ENCODE data around the gene TTC7B.

The TTC7B gene

DNA sequence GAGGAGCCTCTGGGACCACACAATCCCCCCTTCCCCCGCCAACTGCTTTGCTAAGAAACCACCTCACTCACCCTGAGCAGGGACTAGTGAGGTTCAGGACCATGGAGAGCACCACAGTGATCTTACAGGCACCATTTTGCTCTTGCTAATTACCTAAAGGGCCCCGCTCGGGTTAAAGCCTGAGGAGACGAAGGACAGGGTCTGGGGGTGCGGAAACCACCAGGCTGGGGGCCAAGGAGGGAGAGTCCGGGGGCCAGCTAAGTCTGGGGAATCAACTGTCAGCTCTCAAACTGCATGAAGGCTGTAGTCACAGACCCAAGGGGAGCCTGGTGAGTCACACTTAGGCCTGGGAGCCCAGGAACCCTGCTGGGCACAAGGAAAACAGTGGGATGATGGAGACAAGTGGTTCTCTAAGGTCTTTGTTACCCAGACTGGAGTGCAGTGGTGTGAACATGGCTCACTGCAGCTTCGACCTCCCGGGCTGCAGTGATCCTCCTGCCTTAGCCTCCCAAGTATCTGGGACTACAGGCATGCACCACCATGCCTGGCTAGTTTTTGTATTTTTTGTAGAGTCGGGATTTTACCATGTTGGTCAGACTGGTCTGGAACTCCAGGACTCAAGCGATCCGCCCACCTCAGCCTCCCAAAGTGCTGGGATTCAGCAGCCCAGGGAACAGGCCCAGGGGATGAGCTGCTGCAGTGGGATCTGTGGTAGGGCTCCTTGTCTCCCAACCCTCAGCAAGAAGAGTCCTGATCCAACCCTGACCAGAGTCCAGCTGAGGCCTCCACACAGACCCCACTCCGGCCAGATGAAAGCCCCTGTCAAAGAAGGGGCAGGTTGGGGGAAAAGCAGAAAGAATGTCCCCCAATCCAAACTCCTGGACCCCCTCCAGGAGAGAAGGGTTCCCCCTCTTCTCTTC is 320.6 kb downstream of the TTC7B start:
- no peak overlapping the region for H3K4me3 ChIP-seq (ENCODE audit: low read depth, low read length)
- TF ChIP-seq, protein P1, sequence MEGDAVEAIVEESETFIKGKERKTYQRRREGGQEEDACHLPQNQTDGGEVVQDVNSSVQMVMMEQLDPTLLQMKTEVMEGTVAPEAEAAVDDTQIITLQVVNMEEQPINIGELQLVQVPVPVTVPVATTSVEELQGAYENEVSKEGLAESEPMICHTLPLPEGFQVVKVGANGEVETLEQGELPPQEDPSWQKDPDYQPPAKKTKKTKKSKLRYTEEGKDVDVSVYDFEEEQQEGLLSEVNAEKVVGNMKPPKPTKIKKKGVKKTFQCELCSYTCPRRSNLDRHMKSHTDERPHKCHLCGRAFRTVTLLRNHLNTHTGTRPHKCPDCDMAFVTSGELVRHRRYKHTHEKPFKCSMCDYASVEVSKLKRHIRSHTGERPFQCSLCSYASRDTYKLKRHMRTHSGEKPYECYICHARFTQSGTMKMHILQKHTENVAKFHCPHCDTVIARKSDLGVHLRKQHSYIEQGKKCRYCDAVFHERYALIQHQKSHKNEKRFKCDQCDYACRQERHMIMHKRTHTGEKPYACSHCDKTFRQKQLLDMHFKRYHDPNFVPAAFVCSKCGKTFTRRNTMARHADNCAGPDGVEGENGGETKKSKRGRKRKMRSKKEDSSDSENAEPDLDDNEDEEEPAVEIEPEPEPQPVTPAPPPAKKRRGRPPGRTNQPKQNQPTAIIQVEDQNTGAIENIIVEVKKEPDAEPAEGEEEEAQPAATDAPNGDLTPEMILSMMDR (IDR thresholded peaks at IDR 0.05; ENCODE audit: borderline replicate concordance, insufficient read depth, low read depth, low read length), result no peak

GRCh38 chr14:90491911-90492531 is 324.2 kb downstream of the TTC7B start:
- H3K4me3 ChIP-seq (ENCODE audit: low read depth, low read length), result no peak overlapping the region
- TF ChIP-seq, protein P1 (IDR thresholded peaks at IDR 0.05; ENCODE audit: borderline replicate concordance, insufficient read depth, low read depth, low read length), result no peak

DNA sequence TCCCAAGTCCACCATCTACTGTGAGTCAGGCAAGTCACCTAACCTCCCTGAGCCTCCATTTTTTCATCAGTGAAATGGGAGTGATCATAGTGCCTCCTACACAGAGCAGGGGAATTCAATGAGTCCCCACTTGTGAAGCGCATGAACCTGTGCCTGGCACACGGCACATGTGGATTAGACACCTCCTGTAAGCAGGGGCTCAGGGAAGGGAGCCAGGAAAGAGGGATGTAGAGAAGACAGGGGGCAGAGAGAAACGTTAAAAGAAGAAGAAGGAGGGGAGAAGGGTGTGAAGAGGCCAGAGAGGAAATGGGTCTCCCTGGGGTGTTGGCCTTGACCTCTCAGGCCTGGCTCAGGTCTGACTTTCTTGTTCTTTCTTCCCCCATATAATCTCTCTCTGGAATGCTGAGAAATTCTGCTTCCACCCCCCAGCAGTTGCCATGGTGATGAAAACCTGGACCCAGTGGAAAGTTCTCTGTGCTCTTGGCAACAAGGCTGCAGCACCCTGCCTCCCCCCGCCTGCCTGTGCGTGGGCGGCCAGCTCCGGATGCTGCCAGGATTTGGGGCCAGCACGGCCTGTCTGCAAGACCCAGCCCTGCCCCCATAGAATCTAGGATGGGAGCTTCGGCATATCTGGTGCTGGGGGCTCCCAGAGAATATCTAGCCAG is 324.9 kb downstream of the TTC7B start:
- H3K4me3 ChIP-seq (ENCODE audit: low read depth, low read length), result no peak overlapping the region

DNA sequence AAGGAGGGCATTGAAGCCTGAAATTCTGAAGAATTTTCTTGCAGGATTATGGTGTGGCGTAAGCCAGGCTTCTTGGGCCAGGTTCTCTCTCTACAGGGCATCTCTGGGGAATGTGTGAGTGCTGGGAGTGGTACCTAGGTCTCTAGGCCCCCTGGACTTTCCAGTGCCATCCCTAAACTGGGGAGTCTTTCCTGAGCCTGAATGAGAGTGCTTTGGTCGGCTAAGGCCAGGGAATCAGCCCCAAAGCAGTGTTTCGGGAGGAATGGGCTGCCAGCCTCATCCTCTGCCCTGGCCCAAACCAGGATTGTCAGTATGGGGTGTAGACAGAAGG is 325.5 kb downstream of the TTC7B start:
- no peak overlapping the region for H3K4me3 ChIP-seq (ENCODE audit: low read depth, low read length)
- TF ChIP-seq, protein P1 (IDR thresholded peaks at IDR 0.05; ENCODE audit: borderline replicate concordance, insufficient read depth, low read depth, low read length), result no peak

More for the DNA sequence above, 324.9 kb downstream of the TTC7B start:
- TF ChIP-seq, protein P1 (IDR thresholded peaks at IDR 0.05; ENCODE audit: borderline replicate concordance, insufficient read depth, low read depth, low read length), result no peak

DNA sequence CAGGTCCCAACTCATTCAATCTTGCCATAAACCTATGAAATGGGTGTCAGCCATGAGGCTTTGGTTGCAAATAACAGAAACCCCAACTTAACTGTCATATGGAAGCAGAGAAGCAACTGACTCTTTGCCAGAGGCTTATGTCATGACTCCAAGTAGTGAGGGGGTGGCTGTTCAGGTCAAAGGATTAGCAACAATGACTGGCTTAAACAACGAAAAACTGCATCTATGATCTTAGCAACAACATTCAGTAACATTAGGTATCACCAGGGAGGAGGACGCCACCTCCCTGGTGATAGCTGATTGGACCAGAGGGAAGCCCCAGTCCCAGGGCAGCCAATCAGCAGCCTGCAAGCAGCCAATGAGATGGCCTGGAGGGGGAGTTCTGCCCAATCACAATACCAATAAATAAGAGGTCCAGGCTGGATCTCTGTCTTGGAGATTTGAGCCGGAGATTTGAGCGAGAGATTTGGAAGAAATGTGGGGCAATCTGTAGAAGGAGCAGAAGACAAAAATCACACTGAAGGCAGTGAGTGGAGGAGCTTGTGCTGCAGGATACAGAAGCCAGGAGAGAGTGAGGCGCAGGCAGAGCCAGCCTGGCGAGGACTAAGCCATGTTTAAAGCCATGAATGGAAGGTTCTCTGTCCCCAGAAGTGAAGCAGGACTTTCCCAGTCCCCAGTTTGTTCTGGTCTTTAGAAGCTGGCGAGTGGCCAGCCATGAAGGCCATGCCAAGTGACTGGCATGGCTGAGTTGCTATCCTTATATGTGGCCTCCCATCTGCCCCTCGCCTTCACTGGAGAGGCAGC is 326.1 kb downstream of the TTC7B start:
- H3K4me3 ChIP-seq (ENCODE audit: low read depth, low read length), result no peak overlapping the region
- TF ChIP-seq, protein P1 (IDR thresholded peaks at IDR 0.05; ENCODE audit: borderline replicate concordance, insufficient read depth, low read depth, low read length), result no peak

DNA sequence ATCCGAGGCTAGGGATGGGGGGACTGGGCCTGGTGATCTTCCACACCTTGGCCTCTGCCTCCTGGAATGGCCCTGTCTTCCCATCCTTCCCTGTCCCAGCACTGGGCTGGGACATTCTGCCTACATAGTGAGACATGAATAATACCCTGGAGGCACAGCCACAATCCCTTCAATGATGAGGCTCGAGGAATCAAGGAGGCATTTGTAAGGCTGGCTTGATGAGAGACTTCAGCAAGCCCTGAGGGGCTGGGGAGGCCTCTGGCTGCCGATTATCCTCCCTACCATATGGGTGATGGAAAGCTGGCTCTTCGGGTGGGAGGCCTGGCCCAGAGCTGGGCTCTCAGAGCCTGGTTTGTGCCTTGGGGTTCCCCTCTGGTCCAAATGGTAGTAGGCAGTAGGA is 326.9 kb downstream of the TTC7B start:
- TF ChIP-seq, protein P1 (IDR thresholded peaks at IDR 0.05; ENCODE audit: borderline replicate concordance, insufficient read depth, low read depth, low read length), result no peak
- H3K4me3 ChIP-seq (ENCODE audit: low read depth, low read length), result no peak overlapping the region
